Keratinocyte (primary cell): Measurements from ENCODE around the gene ALCAM.

Experiments used
- EZH2 ChIP-seq: IDR thresholded peaks from one replicate; pipeline ENCODE4 v1.6.1; 2012; ENCODE audit warnings: inconsistent platforms, mild to moderate bottlenecking, low read length, moderate library complexity
- TF ChIP-seq, protein P1 (sequence below), 3 experiments: IDR thresholded peaks in 1 of 3; conservative IDR thresholded peaks in 1 of 3; optimal IDR thresholded peaks in 1 of 3; 2 replicates in 2 of 3; 3 replicates in 1 of 3; pipeline versions ENCODE3 to v1.5.1; 2011; ENCODE audit warnings: low read length in 3 of 3, mild to moderate bottlenecking in 3 of 3, moderate library complexity in 2 of 3, control low read depth in 1 of 3, inconsistent platforms in 1 of 3; ENCODE audit not compliant: insufficient read depth in 2 of 3; ENCODE audit errors: extremely low read depth in 1 of 3

DNA sequence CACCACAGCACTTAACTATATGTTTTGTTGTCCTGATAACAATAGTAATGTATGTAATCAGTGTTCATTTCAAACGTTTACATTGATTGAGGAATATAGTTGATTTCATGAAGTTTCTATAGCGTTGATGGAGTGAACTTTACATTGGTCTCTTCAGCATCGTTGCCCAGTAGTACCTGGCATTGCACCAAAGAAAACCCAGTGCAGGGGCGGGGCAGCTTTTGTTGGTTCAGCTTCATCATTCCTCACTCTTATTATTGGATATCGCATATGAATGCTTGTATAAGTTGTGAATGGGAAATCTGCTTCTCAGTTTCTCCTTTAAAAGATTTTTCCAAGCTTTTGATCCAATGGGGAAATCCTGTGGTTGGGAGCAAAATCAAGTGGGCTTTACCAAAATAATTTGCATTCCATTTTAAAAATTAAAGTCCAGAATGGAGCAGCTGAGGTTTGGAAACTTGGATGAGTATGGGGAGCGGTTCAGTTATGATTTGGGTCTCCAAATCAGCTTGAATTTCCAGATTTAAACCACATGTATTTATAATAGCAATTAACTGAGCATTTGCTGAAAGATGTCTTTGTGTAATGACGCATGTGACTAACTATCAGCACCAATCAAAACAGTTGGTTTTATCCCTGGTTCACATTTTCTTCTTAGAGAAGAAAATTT, 213.7 kb downstream of the ALCAM start:
- TF ChIP-seq EZH2 = no peak
- TF ChIP-seq, protein P1, sequence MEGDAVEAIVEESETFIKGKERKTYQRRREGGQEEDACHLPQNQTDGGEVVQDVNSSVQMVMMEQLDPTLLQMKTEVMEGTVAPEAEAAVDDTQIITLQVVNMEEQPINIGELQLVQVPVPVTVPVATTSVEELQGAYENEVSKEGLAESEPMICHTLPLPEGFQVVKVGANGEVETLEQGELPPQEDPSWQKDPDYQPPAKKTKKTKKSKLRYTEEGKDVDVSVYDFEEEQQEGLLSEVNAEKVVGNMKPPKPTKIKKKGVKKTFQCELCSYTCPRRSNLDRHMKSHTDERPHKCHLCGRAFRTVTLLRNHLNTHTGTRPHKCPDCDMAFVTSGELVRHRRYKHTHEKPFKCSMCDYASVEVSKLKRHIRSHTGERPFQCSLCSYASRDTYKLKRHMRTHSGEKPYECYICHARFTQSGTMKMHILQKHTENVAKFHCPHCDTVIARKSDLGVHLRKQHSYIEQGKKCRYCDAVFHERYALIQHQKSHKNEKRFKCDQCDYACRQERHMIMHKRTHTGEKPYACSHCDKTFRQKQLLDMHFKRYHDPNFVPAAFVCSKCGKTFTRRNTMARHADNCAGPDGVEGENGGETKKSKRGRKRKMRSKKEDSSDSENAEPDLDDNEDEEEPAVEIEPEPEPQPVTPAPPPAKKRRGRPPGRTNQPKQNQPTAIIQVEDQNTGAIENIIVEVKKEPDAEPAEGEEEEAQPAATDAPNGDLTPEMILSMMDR (optimal IDR thresholded peaks at IDR 0.05 in 1 of 3, IDR thresholded peaks at IDR 0.05 in 1 of 3, conservative IDR thresholded peaks at IDR 0.05 in 1 of 3; ENCODE audit: extremely low read depth in 1 of 3, insufficient read depth in 2 of 3, low read length in 3 of 3) = no peak
